Measurements from ENCODE around the gene PLCB1. TPM values are rescaled to one million over a fixed set of nuclear protein-coding genes. Genes with fewer than 3 reads are reported as not detected.

Gene PLCB1
- total RNA-seq, 4 donors from 2014 or later = 7.2 to 28.1 (median 9.6) TPM

DNA sequence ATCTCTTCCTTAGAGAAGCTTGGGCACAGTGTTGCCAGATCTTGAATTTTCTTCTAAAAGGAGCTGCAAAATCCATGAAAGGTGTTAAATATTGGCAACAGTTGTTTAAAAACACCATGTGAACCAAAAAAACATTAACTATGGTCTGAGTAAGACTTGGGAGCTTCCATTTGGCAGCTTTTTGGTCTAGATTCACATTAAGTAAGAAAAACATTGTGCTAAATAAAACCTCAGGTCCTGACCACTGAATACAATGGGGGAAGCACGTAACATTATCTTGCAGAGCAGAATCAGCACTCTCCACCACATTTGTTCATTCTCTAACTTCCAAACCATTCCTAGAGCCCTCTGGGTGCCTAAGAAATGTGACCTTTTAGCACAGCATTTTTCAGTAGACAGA, 499.2 kb downstream of the PLCB1 start:
- H3K27ac ChIP-seq = no peak overlapping the region
- H3K4me1 ChIP-seq = no peaks in the 10 kb centered on the region
- no peaks in the 10 kb centered on the region for H3K36me3 ChIP-seq
- DNase-seq = no peak
- no peak overlapping the region for H3K4me3 ChIP-seq
- no peaks in the 10 kb centered on the region for H3K27me3 ChIP-seq
- H3K9me3 ChIP-seq = no peaks in the 10 kb centered on the region
- TF ChIP-seq POLR2A (IDR thresholded peaks at IDR 0.05) = no peak
- TF ChIP-seq, protein P1, sequence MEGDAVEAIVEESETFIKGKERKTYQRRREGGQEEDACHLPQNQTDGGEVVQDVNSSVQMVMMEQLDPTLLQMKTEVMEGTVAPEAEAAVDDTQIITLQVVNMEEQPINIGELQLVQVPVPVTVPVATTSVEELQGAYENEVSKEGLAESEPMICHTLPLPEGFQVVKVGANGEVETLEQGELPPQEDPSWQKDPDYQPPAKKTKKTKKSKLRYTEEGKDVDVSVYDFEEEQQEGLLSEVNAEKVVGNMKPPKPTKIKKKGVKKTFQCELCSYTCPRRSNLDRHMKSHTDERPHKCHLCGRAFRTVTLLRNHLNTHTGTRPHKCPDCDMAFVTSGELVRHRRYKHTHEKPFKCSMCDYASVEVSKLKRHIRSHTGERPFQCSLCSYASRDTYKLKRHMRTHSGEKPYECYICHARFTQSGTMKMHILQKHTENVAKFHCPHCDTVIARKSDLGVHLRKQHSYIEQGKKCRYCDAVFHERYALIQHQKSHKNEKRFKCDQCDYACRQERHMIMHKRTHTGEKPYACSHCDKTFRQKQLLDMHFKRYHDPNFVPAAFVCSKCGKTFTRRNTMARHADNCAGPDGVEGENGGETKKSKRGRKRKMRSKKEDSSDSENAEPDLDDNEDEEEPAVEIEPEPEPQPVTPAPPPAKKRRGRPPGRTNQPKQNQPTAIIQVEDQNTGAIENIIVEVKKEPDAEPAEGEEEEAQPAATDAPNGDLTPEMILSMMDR (IDR thresholded peaks at IDR 0.05) = no peak

DNA sequence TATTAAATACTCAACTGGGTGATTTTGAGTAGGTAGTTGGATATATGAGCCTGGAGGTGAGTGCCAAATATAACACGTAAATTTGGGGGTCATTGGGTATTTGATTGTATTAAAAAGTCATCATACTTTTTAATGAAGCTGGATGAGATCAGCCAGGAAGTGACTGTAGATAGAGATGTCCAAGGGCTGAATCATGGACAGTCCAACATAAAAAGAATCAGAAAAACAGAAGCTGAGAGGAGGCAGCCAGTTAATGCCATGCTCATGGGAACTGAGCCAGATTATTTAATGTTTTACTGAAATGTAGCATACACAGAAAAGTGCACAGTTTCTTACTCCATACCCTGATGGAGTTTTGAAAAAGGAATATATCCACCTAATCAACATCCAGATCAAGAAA, 501.3 kb downstream of the PLCB1 start:
- H3K4me1 ChIP-seq = no peaks in the 10 kb centered on the region
- H3K9me3 ChIP-seq = no peaks in the 10 kb centered on the region
- no peak for DNase-seq

DNA sequence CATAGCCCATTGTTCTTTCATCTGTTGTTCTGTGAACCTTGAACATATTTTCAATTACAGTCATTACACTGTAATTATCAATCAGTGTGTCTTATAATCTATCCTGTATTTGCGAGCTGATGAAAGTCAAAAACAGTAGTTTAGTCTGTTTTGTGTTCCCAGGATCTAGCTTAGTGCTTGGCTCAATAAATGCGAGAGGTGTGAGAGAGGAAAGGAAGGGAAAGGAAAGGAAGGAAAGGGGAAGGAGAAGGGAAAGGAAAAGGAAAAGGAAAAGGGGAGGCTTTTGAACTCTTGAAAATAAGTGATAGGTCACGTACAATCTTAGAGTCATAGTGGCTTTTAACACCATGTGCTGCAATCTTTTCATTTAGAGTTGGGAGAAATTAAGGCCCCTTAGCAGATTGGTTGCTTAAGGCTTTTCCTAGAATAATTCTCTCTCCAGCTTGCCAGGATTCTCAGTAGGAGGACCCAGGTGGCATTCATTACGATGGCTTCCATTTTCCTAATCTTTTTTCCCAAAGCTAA, 503.0 kb downstream of the PLCB1 start:
- no peak for DNase-seq
- Histone ChIP-seq H3K9me3 (no peaks in the 10 kb centered on the region), H3K27me3 (no peaks in the 10 kb centered on the region), H3K4me3 (no peak overlapping the region), H3K36me3 (no peaks in the 10 kb centered on the region), H3K4me1 (no peaks in the 10 kb centered on the region), H3K27ac (no peak overlapping the region)
- no peak for TF ChIP-seq POLR2A (IDR thresholded peaks at IDR 0.05)
- TF ChIP-seq, protein P1 (IDR thresholded peaks at IDR 0.05) = no peak

More for the DNA sequence above, 501.3 kb downstream of the PLCB1 start:
- Histone ChIP-seq H3K27me3 (no peaks in the 10 kb centered on the region), H3K27ac (no peak overlapping the region), H3K36me3 (no peaks in the 10 kb centered on the region), H3K4me3 (no peak overlapping the region)
- TF ChIP-seq, protein P1 (IDR thresholded peaks at IDR 0.05) = no peak
- TF ChIP-seq POLR2A (IDR thresholded peaks at IDR 0.05) = no peak

DNA sequence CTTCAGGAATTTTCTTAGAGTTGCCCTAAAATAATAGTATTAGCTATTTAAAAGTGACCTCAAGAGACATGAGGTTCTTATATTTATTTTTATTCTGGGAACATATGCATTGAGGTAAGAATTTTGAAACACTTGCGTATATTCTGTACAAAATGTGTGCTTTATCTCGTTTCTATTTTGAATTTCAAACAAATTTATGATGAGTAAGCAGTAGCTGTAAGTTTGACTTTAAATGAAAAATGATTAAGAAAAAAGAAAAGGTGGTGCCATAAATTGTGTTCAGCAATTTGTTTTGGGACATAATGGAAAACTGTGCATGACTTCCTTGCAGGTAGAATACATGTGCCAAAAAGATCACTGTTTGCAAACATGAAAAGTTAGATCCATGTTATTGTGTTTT, 503.8 kb downstream of the PLCB1 start:
- Histone ChIP-seq H3K36me3 (no peaks in the 10 kb centered on the region), H3K27me3 (no peaks in the 10 kb centered on the region), H3K4me1 (no peaks in the 10 kb centered on the region), H3K9me3 (no peaks in the 10 kb centered on the region), H3K4me3 (no peak overlapping the region), H3K27ac (no peak overlapping the region)
- TF ChIP-seq POLR2A (IDR thresholded peaks at IDR 0.05) = no peak
- TF ChIP-seq, protein P1 (IDR thresholded peaks at IDR 0.05) = no peak
- no peak for DNase-seq

DNA sequence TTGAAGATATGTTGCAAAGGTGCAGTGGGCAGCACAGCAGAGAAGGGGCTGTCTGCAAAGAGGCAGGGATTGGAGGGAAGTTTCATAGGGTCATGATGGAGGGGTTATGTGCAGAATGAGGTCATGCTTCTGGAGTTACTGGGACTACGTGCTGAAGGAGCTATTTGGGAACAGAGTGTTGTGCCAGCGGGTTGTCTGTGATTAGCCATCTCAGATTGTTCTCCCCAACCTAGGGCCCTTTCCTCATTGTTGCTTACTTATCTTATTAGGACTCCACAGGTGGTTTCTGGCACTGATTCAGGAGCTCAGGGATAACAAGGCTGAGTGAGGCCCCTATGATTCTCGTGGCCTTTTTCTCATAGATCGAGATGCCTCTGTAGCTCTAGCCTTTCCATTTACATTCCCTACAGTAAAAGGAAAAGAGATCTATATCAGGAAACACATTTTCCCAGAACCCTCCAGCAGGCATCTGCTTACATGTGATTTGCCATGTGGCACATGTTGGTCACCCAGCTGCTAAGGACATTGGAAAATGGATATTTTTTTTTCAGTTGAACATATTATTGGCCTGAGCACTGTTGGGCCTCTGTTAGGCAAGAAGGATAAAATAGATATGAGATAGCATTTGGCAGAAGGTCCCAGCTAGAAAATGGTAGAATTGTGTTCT, 507.2 kb downstream of the PLCB1 start:
- TF ChIP-seq POLR2A (IDR thresholded peaks at IDR 0.05) = no peak
- TF ChIP-seq, protein P1 (IDR thresholded peaks at IDR 0.05) = no peak
- Histone ChIP-seq H3K4me3 (no peak overlapping the region), H3K27me3 (no peaks in the 10 kb centered on the region), H3K9me3 (no peaks in the 10 kb centered on the region), H3K4me1 (no peaks in the 10 kb centered on the region), H3K27ac (no peak overlapping the region), H3K36me3 (no peaks in the 10 kb centered on the region)
- no peak for DNase-seq

All from Peyer's patch (tissue), 4 donors.